Stimulated activated CD4-positive, alpha-beta T cell treated with anti-CD3 and anti-CD28 coated beads, TNF-alpha, amount 100 ng/mL, for 1 hour (primary cell): Measurements from ENCODE around the gene RB1.

Experiments
- DNase-seq, 3 donors: peaks; one replicate each; pipeline ENCODE4 v3.0.0-alpha.2; 2020; ENCODE audit warnings: low read depth in 3 of 3, low spot score in 1 of 3

RB1 gene

GRCh38 chr13:48492470-48493065 lies 189.0 kb downstream of the RB1 start:
- peak in 2 of 3 donors; percentile 31 to 32 for DNase-seq

GRCh38 chr13:48493066-48493765 lies 189.7 kb downstream of the RB1 start:
- no peak for DNase-seq

- no peak for DNase-seq
Observed at GRCh38 chr13:48493851-48494250, 190.3 kb downstream of the RB1 start.

- DNase-seq, result no peak
Observed at GRCh38 chr13:48494874-48495273, 191.3 kb downstream of the RB1 start.

- no peak for DNase-seq
Observed at GRCh38 chr13:48496271-48497161, 193.0 kb downstream of the RB1 start.

- DNase-seq, result no peak
Observed at GRCh38 chr13:48497669-48498068, 194.1 kb downstream of the RB1 start.

GRCh38 chr13:48500652-48501197 lies 197.2 kb downstream of the RB1 start:
- no peak for DNase-seq

GRCh38 chr13:48501705-48502104 lies 198.2 kb downstream of the RB1 start:
- DNase-seq, result no peak

GRCh38 chr13:48502601-48503319 lies 199.2 kb downstream of the RB1 start:
- no peak for DNase-seq

- DNase-seq, result no peak
Observed at GRCh38 chr13:48504606-48505005, 201.1 kb downstream of the RB1 start.

- DNase-seq, result no peak
Observed at GRCh38 chr13:48505012-48505411, 201.5 kb downstream of the RB1 start.

GRCh38 chr13:48505597-48506091 lies 202.1 kb downstream of the RB1 start:
- DNase-seq, result no peak

GRCh38 chr13:48506092-48506701 lies 202.6 kb downstream of the RB1 start:
- DNase-seq, result no peak

- no peak for DNase-seq
Observed at GRCh38 chr13:48507021-48507420, 203.5 kb downstream of the RB1 start.

- no peak for DNase-seq
Observed at GRCh38 chr13:48508011-48508410, 204.5 kb downstream of the RB1 start.

- no peak for DNase-seq
Observed at GRCh38 chr13:48510698-48511097, 207.1 kb downstream of the RB1 start.

- no peak for DNase-seq
Observed at GRCh38 chr13:48511621-48512230, 208.2 kb downstream of the RB1 start.

- no peak for DNase-seq
Observed at GRCh38 chr13:48514793-48515192, 211.2 kb downstream of the RB1 start.

- DNase-seq, result no peak
Observed at GRCh38 chr13:48515732-48516131, 212.2 kb downstream of the RB1 start.

GRCh38 chr13:48518083-48518482 lies 214.5 kb downstream of the RB1 start:
- no peak for DNase-seq
